Measurements from ENCODE around the gene HS3ST3B1. TPM values are rescaled to one million over a fixed set of nuclear protein-coding genes. Genes with fewer than 3 reads are reported as not detected.

The HS3ST3B1 gene
- total RNA-seq = 51.0 and 53.9 TPM in 2 replicates

DNA sequence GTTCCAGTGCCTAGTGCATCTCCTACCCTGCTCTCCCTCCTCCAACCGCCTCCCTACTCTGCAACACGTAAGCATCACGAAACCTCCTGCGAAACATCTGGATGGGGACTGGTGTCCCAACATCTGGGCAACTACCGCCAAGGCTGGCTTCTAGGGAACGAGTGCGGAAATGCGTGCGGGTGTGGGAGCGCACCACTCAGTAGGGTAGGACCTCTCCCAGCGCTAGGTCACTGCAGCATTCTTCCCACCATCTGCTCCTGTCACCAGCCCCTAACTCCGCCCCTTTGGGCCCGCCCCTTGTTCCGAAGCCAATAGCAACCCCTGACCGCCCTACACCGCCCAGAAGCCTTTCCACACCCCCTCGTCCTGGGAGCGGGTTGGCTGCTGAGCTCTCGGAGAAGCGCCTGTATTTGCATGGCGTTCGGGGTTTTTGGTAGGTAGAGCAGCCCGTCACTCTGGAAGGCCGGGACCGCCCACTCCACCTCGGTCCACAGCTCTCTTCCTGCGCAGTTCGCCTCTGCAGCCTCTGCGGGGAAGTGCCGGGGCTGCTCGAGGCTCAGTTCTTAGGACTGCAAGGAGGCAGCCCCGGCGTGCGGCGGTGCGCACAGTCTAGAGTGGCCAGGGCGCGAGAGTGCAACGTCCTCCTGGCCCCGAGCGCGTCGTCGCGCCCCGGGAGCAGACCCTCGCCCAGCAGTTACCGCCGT, at the start of gene HS3ST3B1:
Gene HS3ST3B1 (plus strand): TSS at position 507 of the 704 bp plus-strand sequence. CDS start 438 bp downstream, outside the sequence.
- intact Hi-C loops (cut with micrococcal nuclease) = loop anchor here (1.0 to 10.0 kb wide), 8 partner anchors 9 to 1694 kb away; partner anchors contain the start of genes COX10, ELAC2, TTC19 and ZSWIM7

DNA sequence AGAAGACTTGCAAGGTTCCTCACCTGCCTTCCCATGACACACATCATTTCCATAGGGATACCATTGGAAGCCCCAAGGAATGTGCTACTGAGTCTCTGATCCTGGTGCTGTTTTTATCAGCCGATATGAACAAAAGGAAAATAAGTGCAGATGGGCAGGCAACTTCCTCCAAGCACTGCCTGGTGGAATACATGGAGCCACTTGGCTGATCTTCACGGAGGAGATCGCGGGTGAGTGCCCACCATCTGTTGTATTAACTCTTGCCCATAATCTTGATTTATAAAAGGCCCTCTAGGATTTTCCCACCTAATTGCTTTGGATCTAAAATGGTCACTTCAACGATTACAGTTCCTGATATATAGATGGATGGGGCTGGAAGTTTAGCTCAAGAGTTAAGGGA, 39.5 kb upstream of the HS3ST3B1 start:
- intact Hi-C loops (cut with micrococcal nuclease) = no loop called here

DNA sequence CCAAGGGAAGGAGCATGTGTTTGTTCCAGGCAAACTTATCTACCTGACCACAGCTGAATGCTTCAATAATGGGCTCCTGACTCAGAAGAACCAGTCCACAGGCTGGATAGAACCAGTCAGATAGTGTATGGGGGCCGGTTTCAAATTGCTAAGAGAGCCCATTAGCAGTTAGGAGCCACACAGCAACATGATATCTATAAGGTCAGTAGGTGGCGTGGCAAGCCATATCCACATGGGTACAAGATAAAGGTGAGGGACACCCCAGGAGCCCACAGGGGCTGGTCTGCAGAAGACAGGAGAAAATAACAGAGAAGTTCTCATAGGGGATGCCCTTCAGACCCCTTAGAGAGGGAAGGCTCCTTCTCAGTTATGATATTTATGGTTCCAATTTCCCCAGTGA, 32.6 kb upstream of the HS3ST3B1 start:
- intact Hi-C loops (cut with micrococcal nuclease) = no loop called here

DNA sequence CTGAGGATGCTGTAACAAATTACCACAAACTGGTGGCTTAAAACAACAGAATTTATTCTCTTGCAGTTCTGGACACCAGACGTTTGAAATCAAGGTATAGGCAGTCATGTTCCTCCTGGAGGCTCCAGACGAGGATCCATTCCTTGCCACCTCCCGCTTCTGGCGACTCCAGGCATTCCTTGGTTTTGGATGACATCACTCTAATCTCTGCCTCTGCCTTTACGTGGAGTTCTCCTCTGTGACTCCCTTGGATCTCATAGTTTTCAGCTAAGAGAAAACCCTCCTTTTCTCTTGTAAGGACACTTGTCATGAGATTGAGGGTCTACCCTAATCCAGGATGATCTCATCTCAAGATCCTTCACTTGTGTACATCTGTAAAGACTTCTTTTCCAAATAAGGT, 31.4 kb upstream of the HS3ST3B1 start:
- intact Hi-C loops (cut with micrococcal nuclease) = no loop called here

DNA sequence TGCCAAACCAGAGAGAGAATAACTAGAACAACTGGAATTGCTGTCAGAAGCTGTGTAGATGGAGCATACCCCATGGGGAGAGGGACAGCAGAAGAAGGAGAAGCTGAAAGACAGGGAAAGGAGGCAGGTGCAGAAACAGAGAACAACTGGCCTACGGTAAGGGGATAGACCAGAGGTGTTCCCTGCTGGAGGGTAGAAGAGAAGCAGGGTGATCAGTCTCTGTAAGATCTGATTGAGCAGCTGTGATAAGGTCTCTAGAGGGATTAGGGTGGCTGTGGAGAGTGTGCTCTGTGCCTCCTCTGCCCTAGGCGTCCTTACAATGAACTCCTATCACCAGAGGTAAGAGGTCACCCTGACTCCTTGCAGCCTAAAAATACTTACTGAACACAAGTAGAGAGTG, 30.4 kb upstream of the HS3ST3B1 start:
- intact Hi-C loops (cut with micrococcal nuclease) = no loop called here

DNA sequence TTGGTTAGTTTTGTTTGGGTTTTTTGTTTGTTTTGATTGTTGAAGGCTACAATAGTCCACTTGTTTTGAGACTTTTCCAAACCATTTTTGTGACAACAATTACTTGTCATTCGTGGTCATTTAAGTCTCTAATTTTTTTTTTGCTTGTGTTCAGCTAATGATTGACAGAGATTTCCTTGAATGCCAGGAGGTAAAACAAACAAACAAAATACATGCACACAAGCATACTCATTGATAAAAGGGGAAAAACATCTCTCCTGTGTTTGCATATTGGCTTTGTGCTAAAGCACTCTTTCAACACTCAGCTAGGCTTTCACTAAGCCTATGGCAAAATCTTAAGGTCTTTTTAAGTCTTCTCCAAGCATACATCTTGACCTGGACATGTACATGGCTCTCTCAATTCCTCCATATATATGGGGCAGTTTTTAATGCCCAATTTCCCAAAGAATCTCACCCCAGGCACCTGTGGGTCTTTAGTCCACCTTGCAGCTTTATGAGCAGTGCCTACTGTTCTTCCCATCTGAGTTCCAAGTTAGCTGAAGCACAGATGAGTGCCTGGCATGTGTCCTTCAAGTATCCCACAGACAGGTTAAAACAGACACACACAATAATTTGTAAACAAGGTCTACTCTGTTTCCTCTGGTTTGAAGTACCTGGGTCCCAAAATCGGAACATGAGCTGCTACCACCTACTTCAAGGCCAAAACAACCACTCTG, 24.2 kb upstream of the HS3ST3B1 start:
- intact Hi-C loops (cut with micrococcal nuclease) = no loop called here

DNA sequence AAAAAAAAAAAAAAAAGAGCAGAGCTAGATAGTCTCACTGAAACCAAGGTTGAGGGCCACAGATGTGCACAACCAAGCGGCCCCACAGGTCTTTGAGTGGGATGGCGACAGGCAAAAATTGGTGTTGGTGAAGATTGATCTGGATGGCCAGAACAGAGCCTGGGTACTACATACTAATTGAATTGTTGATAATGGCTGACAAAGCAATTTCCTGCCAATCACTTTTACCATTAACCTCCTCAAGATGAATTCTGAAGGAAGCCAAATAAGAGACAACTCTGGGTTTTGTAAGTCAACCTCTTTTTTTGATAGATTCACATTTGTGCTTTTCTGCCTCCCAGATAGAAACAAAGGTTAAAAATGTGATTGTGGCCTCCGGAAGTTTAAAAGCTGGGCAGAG, 19.4 kb upstream of the HS3ST3B1 start:
- intact Hi-C loops (cut with micrococcal nuclease) = no loop called here

DNA sequence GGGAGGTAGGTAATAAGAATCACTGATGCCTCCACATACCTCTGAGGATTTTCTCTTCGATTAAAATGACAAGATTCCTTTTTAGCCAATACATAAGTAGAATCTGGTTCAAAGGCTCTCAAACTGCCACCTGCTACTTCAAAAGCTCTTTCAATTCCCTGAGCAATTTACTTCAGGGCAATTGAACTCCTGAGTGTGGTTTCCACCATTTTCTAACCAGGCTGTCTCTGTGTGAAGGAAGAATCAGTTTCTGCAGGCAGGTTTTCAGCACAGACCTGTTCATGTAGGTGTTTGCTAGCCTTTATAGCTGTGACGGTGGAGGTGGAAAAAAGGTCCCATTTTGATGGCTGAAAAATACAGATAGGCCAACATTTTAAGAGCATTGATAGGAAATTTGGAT, 18.2 kb upstream of the HS3ST3B1 start:
- intact Hi-C loops (cut with micrococcal nuclease) = no loop called here

DNA sequence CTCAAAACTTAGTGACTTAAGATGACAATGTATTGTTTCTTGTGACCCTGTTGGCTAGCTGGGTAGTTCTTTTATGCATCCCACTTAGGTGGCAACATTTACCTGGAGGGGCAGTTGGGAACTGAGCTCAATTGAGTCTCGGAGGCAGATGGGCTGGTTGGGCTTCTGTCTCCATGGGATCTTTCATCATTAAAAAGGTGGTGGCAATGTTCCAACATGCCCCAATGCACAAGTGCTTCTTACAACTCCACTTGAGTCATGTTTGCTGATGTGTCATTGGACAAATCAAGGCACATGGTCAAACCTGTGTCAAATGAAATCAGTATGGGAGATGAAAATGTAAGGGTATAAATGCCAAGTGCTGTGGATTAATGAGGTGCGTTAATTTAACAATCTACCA, 11.7 kb upstream of the HS3ST3B1 start:
- intact Hi-C loops (cut with micrococcal nuclease) = no loop called here

DNA sequence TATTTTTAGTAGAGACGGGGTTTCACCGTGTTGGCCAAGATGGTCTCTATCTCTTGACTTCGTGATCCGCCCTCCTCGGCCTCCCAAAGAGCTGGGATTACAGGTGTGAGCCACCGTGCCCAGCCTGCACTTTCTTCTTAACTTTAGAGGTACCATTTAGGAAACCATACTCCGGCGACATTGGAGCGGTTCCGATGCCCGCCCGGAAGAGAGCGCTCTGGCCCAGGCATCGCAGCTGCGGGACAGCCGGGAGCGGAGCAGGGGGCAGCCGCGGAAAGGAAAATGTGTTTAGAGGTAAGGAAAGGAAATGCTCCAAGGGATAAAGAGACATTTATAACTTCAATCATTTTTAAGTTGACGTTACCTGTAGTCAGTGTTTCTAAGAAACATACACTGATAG, 6.0 kb upstream of the HS3ST3B1 start:
- intact Hi-C loops (cut with micrococcal nuclease) = no loop called here

DNA sequence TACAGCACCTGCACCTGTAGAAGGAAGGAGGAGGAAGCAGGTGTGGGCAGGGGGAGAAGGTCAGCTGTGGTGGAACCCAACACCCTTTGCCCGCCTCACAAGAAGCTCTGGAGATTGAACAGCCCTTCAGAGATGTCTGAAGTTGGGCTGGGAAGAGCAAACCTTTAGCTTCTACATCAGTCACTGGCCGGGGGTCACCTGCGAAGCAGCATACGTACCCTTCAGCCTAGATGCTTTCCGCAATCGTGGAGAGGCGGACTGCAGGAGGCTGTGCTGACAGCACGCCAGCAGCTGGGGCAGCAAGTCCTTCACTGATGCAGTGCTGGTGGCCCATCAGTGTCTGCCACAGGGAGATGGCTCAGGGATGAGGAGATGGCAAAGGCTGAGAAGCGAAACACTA, 5.2 kb upstream of the HS3ST3B1 start:
- intact Hi-C loops (cut with micrococcal nuclease) = no loop called here

DNA sequence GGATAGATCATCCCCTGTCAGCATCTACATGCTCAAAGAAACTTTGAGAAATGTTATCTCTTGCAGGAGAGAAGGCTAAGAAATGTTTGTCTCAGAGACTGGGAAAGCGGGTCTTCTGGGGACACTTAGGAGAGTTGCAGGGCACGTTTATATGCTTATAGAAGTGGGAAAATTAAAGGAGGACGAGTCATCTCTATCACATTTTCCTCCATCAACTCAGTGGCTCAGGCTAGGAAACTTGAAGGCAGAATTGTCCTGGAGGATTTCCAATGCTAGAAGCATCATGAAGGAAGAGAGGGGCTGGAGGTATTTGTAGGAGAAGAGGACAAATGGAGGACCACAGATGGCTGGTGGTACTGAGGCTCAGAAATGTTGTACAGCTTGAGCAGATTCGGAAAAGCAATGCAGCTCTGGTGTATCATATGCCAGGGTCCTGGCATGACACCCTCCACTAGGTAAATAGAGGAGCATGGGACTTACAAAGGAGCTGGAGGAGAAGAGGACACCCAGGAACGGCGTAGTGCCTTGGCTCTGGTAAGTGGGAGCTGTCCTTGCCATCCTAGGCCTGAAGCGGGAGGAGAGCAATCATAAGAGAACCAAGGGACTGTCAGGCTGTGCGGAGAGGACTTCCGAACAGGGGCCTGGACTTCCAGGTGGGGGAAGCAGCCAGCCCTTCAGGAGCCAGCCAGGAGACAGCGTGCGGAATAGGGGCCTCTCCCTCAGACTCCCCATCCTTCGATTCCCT, 4.5 kb upstream of the HS3ST3B1 start:
- intact Hi-C loops (cut with micrococcal nuclease) = no loop called here

DNA sequence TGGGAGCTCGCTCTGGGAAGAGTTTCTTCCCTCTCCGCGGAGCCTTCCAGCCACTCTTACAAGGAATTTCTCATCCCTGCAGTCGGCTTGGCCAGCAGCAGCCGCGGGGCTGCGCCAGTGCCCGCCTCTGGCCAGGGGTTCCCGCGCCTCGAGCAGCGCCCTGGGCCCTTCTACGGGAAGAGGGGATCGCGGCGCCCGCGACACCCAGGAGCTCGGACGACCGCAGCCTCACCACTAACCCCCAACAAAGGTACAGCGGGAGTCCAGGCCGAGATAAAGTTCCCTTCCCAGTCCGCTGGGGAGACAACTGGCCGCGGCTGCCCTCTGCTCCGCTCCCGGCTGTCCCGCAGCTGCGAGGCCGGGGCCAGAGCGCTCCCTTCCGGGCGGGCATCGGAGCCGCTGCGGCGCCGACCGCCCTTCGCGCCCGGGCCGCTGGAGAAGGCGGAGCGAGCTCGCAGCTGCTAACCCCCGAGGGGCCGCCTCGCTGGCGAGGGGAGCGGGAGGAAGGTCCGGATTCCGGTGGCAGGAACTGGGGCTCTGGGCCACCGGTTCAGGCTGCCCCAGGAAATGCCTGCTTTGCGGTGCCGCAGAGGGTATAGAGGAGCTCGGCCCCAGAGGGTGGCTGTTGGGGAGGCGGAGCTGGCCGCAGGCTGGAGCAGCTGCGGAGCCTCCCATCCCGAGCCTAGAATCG, 3.6 kb upstream of the HS3ST3B1 start:
- intact Hi-C loops (cut with micrococcal nuclease) = no loop called here

DNA sequence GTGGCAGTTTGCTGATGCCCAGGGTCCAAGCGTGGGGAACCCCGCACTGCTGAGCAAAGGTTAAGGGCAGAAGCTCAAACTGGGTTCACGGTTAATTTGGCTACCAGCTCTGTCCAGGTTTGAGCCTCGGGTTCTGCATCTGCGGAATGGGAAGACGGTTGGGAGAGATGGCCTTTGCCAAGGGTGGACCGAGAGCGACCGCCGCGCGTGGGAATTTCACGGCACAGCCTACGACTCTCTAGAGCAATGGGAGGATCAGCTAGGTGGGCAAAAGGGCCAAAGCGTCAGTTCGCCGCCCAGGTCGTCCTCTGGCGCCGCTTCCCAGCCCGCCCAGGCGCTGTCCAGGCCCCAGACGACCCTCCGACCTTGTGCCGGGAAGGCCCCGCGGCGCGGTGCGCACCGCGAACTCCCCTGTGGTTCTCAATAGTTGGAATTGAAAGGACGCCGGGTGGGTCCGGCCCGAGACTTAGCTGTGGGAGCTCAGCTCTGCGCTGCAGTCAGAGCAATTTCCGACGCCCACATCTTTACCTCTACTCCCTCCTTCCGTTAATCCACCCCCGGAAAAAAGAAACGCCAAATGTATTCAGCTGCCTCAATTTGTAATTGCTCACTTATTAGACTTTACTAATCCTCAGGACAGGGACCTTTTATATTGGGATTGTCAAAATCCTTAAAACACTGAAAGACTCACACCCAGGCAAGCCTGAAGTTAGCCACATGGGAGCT, 2.5 kb upstream of the HS3ST3B1 start:
- intact Hi-C loops (cut with micrococcal nuclease) = no loop called here

DNA sequence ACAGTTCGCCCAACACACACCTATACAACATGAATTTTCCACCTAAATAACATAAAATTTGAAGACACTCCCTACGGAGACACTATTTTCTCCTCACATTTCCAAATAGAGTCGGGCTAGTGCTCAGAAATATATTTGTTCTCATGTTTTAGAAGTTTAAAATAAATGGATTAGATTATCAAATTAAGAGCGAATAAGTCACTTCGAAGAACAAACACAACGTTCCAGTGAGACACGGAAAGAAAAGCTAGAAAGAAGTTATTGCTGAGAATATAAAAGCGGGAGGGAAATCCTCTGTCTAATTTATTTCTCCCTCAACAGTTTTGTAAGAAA, 2.0 kb upstream of the HS3ST3B1 start:
- intact Hi-C loops (cut with micrococcal nuclease) = no loop called here

DNA sequence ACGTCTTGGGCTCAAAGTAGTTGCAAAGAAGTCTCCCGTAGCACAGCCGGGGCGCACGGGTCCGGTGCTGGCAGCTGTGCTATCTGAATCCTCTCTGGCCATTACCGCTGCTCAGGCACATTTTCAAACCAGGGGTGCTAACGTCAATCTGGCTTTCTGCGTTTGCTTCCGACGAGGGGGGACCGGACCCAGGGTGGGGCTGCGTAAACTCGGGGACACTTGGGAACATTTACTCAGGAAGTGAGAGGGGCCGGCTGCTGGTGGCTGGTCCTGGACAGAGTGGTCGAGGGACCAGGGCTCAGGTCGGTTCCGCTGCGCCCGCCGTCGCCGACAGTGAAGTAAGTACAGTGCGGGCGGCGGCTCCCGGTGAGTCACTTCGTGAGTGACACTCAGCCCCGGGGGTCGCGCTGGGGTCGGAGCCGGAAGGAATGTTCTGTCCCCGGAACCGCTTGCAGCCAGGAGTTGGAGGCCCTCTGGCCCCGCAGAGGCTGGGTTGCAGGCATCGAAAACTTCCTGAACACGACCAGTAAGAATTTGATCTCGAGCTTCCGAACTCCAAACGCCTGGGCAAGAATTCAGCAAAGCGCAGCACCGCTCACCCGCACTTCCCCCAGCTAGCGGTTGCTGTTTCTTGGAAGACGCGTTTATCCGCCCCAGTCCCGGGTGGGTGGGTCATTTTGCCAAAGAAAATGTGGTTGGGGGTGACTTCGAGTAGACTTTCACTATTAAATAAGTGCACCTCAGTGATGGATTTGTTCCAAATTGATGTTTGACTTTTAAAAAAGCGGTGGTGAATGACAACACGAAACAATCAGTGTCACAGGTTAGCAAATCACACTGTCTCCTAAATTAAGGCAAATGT, 1.4 kb upstream of the HS3ST3B1 start:
- intact Hi-C loops (cut with micrococcal nuclease) = loop anchor here (1.0 to 10.0 kb wide), 8 partner anchors 10 to 1695 kb away; partner anchors contain the start of genes COX10, ELAC2, TTC19 and ZSWIM7

DNA sequence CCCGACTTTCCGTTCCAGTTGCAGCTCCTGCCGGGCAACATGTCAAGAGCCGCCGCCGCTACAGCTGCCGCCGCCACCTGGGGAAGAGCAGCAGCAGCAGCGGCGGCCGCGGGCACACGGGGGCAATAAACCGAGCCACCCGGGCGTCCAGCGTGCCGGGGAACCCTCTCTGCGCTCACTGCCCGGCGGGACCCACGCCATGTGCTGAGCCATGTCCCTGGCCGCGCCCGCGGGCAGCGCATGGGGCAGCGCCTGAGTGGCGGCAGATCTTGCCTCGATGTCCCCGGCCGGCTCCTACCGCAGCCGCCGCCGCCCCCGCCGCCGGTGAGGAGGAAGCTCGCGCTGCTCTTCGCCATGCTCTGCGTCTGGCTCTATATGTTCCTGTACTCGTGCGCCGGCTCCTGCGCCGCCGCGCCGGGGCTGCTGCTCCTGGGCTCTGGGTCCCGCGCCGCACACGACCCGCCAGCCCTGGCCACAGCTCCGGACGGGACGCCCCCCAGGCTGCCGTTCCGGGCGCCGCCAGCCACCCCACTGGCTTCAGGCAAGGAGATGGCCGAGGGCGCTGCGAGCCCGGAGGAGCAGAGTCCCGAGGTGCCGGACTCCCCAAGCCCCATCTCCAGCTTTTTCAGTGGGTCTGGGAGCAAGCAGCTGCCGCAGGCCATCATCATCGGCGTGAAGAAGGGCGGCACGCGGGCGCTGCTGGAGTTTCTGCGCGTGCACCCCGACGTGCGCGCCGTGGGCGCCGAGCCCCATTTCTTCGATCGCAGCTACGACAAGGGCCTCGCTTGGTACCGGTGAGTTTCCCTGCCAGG, 604 bp downstream of the HS3ST3B1 start:
- intact Hi-C loops (cut with micrococcal nuclease) = loop anchor here (1.0 to 10.0 kb wide), 10 partner anchors 127 to 1693 kb away; partner anchors contain the start of genes TTC19 and ZSWIM7

DNA sequence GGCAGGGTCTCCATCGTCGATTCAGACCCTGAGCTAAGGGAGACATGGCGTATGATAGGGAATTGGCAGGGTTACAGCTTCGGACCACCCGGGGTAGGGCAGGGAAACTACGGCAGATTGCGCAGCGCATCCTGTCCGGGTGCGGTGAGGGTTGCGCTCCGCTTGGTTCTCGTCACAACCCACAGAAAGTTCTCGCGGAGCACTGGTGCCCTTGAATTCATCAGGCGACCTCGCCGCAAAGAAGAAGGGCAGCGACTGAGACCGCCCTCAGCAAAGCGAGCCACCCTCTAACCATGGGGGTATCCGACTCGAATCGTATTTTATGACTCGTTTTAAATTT, 1.2 kb downstream of the HS3ST3B1 start:
- intact Hi-C loops (cut with micrococcal nuclease) = loop anchor here (1.0 to 10.0 kb wide), 8 partner anchors 126 to 1693 kb away; partner anchors contain the start of genes TTC19 and ZSWIM7

All from T-helper 1 cell treated with Interleukin-12 subunit alpha and Interleukin-12 subunit beta and Interleukin-4 antibody, amounts not matched to agents 30 ng/mL and 1 ng/mL, for 36 hours (primary cell).